B cell (primary cell): ENCODE results near the gene CCDC39.

Experiments
- EZH2 ChIP-seq: IDR thresholded peaks from 2 replicates; pipeline ENCODE4 v1.6.1; 2012; ENCODE audit warnings: borderline replicate concordance, low read depth, mild to moderate bottlenecking, moderate library complexity, low read length; ENCODE audit not compliant: insufficient read depth, poor library complexity, severe bottlenecking
- TF ChIP-seq, protein P1 (sequence below): fragments of 200-600 bp; IDR thresholded peaks from one replicate; pipeline ENCODE4 v1.8.0; 2022; ENCODE audit warnings: antibody characterized with exemption, mild to moderate bottlenecking

DNA sequence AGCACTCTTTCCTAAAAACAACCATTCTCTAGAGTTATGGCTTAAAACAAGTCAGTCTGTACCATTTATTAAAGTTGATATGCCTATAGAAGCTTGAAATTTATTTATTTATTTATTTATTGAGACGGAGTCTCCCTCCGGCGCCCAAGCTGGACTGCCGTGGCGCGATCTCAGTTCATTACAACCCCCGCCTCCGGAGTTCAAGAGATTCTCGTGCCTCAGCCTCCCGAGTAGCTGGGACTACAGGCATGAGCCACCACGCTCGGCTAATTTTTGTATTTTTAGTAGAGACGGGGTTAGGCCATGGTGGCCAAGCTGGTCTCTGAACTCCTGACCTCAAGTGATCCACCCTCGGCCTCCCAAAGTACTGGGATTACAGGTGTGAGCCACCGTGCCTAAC is 78.8 kb downstream of the CCDC39 start:
- TF ChIP-seq, protein P1, sequence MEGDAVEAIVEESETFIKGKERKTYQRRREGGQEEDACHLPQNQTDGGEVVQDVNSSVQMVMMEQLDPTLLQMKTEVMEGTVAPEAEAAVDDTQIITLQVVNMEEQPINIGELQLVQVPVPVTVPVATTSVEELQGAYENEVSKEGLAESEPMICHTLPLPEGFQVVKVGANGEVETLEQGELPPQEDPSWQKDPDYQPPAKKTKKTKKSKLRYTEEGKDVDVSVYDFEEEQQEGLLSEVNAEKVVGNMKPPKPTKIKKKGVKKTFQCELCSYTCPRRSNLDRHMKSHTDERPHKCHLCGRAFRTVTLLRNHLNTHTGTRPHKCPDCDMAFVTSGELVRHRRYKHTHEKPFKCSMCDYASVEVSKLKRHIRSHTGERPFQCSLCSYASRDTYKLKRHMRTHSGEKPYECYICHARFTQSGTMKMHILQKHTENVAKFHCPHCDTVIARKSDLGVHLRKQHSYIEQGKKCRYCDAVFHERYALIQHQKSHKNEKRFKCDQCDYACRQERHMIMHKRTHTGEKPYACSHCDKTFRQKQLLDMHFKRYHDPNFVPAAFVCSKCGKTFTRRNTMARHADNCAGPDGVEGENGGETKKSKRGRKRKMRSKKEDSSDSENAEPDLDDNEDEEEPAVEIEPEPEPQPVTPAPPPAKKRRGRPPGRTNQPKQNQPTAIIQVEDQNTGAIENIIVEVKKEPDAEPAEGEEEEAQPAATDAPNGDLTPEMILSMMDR = no peak
- TF ChIP-seq EZH2 = no peak
